ENCODE data around the gene USP14. TPM values are rescaled to one million over a fixed set of nuclear protein-coding genes. Genes with fewer than 3 reads are reported as not detected.

USP14 gene
- total RNA-seq, 1 experiment from 2014 or later: 73.2 TPM

DNA sequence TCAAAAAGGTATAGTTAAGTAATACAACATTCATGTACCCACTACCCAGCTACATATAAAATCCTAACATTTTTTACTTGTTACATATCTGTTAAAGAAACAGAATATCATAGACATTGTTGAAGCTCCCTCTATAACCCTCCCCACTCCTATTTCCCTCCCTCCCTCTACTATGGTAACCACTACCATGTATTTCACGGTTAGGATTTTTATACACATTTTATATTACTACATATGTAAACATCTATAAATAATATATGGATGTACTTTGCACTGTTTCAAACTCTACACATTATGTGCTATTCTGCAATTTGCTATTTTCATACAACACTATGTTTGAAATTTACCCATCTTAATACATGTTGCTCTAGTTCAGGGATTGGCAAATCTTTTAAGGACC is 73.2 kb downstream of the USP14 start:
- intact Hi-C loops (cut with micrococcal nuclease; ENCODE audit: unreplicated experiment): loop anchor here (5.0 kb wide), 1 partner anchor 39 kb away; no protein-coding TSS in a partner anchor
- H3K9me3 Mint-ChIP-seq (ENCODE audit: low read depth, unreplicated experiment): no peaks in the 10 kb centered on the region
- no peak overlapping the region for H3K4me3 Mint-ChIP-seq (ENCODE audit: low read depth, unreplicated experiment)
- no peak for DNase-seq
- no peaks in the 10 kb centered on the region for H3K4me1 Mint-ChIP-seq (ENCODE audit: low read depth, unreplicated experiment)
- no peaks in the 10 kb centered on the region for H3K27me3 Mint-ChIP-seq (ENCODE audit: unreplicated experiment)
- no TSS peak for BruUV-seq (replicated peaks)
- CTCF ChIA-PET: no interaction called here
- H3K36me3 Mint-ChIP-seq (ENCODE audit: insufficient read depth, unreplicated experiment): peaks cover 10% of the 10 kb centered on the region
- H3K27ac Mint-ChIP-seq (ENCODE audit: unreplicated experiment): no peak overlapping the region
- TF ChIP-seq, protein P1, sequence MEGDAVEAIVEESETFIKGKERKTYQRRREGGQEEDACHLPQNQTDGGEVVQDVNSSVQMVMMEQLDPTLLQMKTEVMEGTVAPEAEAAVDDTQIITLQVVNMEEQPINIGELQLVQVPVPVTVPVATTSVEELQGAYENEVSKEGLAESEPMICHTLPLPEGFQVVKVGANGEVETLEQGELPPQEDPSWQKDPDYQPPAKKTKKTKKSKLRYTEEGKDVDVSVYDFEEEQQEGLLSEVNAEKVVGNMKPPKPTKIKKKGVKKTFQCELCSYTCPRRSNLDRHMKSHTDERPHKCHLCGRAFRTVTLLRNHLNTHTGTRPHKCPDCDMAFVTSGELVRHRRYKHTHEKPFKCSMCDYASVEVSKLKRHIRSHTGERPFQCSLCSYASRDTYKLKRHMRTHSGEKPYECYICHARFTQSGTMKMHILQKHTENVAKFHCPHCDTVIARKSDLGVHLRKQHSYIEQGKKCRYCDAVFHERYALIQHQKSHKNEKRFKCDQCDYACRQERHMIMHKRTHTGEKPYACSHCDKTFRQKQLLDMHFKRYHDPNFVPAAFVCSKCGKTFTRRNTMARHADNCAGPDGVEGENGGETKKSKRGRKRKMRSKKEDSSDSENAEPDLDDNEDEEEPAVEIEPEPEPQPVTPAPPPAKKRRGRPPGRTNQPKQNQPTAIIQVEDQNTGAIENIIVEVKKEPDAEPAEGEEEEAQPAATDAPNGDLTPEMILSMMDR (IDR thresholded peaks at IDR 0.05; ENCODE audit: unreplicated experiment): no peak

DNA sequence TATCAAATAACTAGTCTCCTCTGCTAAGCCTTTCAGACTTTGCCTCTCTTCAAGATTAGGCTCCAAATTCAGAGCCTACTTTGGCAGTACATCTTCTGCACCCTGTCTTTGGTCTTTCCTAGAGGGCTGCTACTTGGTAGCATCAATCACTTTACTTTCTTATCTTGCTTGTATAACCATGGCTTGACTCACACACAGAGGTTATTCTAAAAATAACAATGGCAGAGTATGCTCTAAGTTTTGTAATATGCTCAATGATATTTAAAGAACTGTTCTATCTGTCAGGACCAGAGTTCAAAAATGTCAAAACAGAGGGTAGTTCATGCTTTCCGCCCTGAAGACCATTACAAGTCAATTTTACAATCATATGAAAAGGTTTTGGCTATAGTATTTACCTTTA is 81.8 kb downstream of the USP14 start:
- H3K4me1 Mint-ChIP-seq (ENCODE audit: low read depth, unreplicated experiment): no peaks in the 10 kb centered on the region
- no peaks in the 10 kb centered on the region for H3K27me3 Mint-ChIP-seq (ENCODE audit: unreplicated experiment)
- peaks cover 12% of the 10 kb centered on the region for H3K36me3 Mint-ChIP-seq (ENCODE audit: insufficient read depth, unreplicated experiment)
- no peak for DNase-seq
- CTCF ChIA-PET: no interaction called here
- H3K27ac Mint-ChIP-seq (ENCODE audit: unreplicated experiment): no peak overlapping the region
- TF ChIP-seq, protein P1 (IDR thresholded peaks at IDR 0.05; ENCODE audit: unreplicated experiment): no peak
- no TSS peak for BruUV-seq (replicated peaks)
- intact Hi-C loops (cut with micrococcal nuclease; ENCODE audit: unreplicated experiment): no loop called here
- H3K4me3 Mint-ChIP-seq (ENCODE audit: low read depth, unreplicated experiment): no peak overlapping the region
- H3K9me3 Mint-ChIP-seq (ENCODE audit: low read depth, unreplicated experiment): no peaks in the 10 kb centered on the region

DNA sequence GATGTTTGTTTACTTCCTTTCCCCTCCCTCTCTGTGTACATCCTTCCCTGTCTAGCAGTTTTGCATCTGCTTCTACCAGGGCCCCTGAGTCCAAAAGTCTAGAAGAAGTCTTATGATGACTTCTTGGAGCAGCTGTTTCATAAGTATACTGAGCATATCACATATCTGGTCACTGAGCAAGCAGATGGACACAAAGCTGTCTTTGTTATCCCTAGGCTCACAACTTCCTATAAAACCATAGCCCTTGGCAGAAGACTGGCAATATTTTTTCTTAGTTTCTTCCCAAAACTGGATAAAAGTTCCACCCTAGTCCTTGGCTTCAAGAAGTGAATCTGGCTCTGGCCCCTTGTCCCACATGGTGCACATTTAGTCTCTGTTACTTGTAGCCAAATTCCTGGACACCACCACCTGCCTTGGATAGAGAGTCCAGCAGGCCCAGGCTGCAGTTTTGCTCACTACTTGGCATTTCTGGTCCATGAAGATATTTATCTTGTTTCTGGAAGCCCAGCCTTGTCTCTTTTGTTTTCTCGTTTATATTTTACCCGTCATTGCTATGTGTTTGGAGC is 87.0 kb downstream of the USP14 start:
- Mint-ChIP-seq H3K4me3 (ENCODE audit: low read depth, unreplicated experiment) (no peak overlapping the region), H3K27me3 (ENCODE audit: unreplicated experiment) (no peaks in the 10 kb centered on the region), H3K4me1 (ENCODE audit: low read depth, unreplicated experiment) (no peaks in the 10 kb centered on the region), H3K36me3 (ENCODE audit: insufficient read depth, unreplicated experiment) (peaks cover 32% of the 10 kb centered on the region), H3K27ac (ENCODE audit: unreplicated experiment) (no peak overlapping the region), H3K9me3 (ENCODE audit: low read depth, unreplicated experiment) (no peaks in the 10 kb centered on the region)
- TF ChIP-seq, protein P1 (IDR thresholded peaks at IDR 0.05; ENCODE audit: unreplicated experiment): no peak
- DNase-seq: no peak
- CTCF ChIA-PET: no interaction called here
- no TSS peak for BruUV-seq (replicated peaks)
- intact Hi-C loops (cut with micrococcal nuclease; ENCODE audit: unreplicated experiment): no loop called here

DNA sequence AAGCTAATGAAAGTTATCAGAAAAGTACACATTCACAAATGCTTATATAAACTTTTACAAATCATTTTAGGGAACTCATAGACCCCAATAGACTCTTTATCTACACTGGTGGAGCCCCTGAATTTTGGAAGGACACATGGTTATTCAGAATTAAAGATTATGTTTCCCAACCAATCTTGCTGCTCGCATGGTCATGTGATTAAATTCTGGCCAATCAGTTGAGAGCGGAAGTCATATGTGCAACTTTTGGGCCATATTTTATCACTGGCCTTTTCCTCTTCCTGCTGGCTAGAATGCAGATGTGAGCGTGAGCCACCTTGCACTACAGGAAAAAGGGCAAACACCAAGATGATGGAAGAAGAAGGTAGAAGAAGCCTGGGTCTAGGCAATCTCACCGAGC is 89.7 kb downstream of the USP14 start:
- Mint-ChIP-seq H3K27ac (ENCODE audit: unreplicated experiment) (no peak overlapping the region), H3K4me1 (ENCODE audit: low read depth, unreplicated experiment) (no peaks in the 10 kb centered on the region), H3K9me3 (ENCODE audit: low read depth, unreplicated experiment) (no peaks in the 10 kb centered on the region), H3K36me3 (ENCODE audit: insufficient read depth, unreplicated experiment) (peaks cover 35% of the 10 kb centered on the region), H3K27me3 (ENCODE audit: unreplicated experiment) (no peaks in the 10 kb centered on the region), H3K4me3 (ENCODE audit: low read depth, unreplicated experiment) (no peak overlapping the region)
- intact Hi-C loops (cut with micrococcal nuclease; ENCODE audit: unreplicated experiment): no loop called here
- BruUV-seq (replicated peaks): no TSS peak
- no peak for DNase-seq
- CTCF ChIA-PET: no interaction called here
- TF ChIP-seq, protein P1 (IDR thresholded peaks at IDR 0.05; ENCODE audit: unreplicated experiment): no peak

Data from Calu3 (cell line).